PC-9 (cell line): Measurements from ENCODE around the gene GABRG3.

Experiments used
- CTCF ChIP-seq: fragments of 200-600 bp; sonication (generic); conservative IDR thresholded peaks from 2 replicates; pipeline ENCODE4 v1.6.1; 2017; ENCODE audit warnings: mixed run types, antibody characterized with exemption, mild to moderate bottlenecking, moderate library complexity
- EZH2 ChIP-seq: fragments of 200-600 bp; sonication (generic); IDR thresholded peaks from 2 replicates; pipeline ENCODE4 v1.8.0; 2017; ENCODE audit warnings: antibody characterized with exemption, low read depth

DNA sequence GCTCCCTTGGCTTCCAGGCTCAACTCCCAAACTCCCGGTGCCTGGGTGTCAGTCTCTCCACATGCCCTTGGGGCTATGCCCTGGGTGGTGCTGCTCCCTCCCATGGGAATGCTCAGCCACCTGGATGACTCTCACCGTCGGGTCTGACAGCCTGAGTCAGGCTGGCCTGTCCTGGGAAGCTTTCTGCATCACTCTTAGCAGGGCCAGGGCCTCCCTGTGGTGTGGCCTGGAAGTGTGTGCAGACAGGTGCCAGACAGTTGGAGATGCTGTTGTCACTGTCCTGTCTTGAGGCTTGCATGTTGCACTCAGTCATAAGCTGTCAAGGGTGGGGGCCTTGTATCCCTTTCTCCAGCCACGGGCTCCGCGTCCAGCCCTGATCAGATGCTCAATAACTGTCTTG is 71.7 kb downstream of the GABRG3 start:
- TF ChIP-seq CTCF, result no peak
- TF ChIP-seq EZH2, result no peak
